ENCODE measurements around the gene PPP1R36.

Gene PPP1R36

DNA sequence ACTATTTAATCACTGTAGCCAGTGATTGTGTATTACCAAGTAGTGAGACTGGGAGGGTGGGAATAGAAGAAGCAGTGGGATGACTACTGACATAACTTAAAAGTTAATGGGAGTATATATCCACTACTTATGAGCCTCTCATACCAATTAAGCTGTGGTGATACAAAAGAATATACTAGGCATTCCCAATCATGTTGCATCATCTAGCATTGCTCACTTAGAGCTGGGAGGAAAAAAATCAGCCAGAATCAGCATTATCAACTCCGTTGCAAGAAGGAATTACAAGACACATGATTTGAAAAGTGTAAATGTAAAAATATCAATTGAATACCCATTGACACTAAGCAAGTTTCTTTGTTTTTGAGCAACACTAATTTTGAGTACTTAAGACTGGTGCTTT is 745 bp upstream of the PPP1R36 start:
- no peak overlapping the region for H3K27ac ChIP-seq (ENCODE audit: low read depth, low read length)

GRCh38 chr14:64550621-64551333 is 1.0 kb downstream of the PPP1R36 start:
- no peak overlapping the region for H3K4me2 ChIP-seq (ENCODE audit: low read depth, low read length, poor library complexity, severe bottlenecking)
- H3K27me3 ChIP-seq (ENCODE audit: low read length) = no peaks in the 10 kb centered on the region
- no peak overlapping the region for H3K9ac ChIP-seq (ENCODE audit: low read length)
- H3K9me2 ChIP-seq (replicated peaks; ENCODE audit: insufficient read depth, low read length) = no peaks in the 10 kb centered on the region
- TF ChIP-seq CTCF (IDR thresholded peaks at IDR 0.05; ENCODE audit: insufficient read depth, low read length, poor library complexity, severe bottlenecking) = no peak
- no peak for TF ChIP-seq EZH2phosphoT487 (conservative IDR thresholded peaks at IDR 0.05; ENCODE audit: low read length)
- H3K9me3 ChIP-seq (ENCODE audit: insufficient read depth, low read length) = no peaks in the 10 kb centered on the region
- no peak overlapping the region for H3K4me3 ChIP-seq (ENCODE audit: insufficient read depth, low read length, poor library complexity, severe bottlenecking)
- no peaks in the 10 kb centered on the region for H3F3A ChIP-seq (ENCODE audit: insufficient read depth)
- H3K79me2 ChIP-seq (ENCODE audit: insufficient read depth, low read length) = no peaks in the 10 kb centered on the region
- H4K20me1 ChIP-seq (ENCODE audit: low read depth, low read length) = no peaks in the 10 kb centered on the region
- no peak overlapping the region for H2AFZ ChIP-seq (ENCODE audit: low read depth, low read length, severe bottlenecking)
- no peak overlapping the region for H3K27ac ChIP-seq (ENCODE audit: low read depth, low read length)
- no peaks in the 10 kb centered on the region for H3K36me3 ChIP-seq (ENCODE audit: low read length)

More for the DNA sequence above, 745 bp upstream of the PPP1R36 start:
- Histone ChIP-seq H3K9me3 (ENCODE audit: insufficient read depth, low read length) (no peaks in the 10 kb centered on the region), H3K4me3 (ENCODE audit: insufficient read depth, low read length, poor library complexity, severe bottlenecking) (no peak overlapping the region), H3K9ac (ENCODE audit: low read length) (no peak overlapping the region), H3K9me2 (replicated peaks; ENCODE audit: insufficient read depth, low read length) (no peaks in the 10 kb centered on the region), H3K4me2 (ENCODE audit: low read depth, low read length, poor library complexity, severe bottlenecking) (no peak overlapping the region), H4K20me1 (ENCODE audit: low read depth, low read length) (no peaks in the 10 kb centered on the region), H3K27me3 (ENCODE audit: low read length) (no peaks in the 10 kb centered on the region), H2AFZ (ENCODE audit: low read depth, low read length, severe bottlenecking) (no peak overlapping the region), H3K36me3 (ENCODE audit: low read length) (no peaks in the 10 kb centered on the region), H3F3A (ENCODE audit: insufficient read depth) (peaks cover 3% of the 10 kb centered on the region; the same call in 1 of the 2 replicates), H3K79me2 (ENCODE audit: insufficient read depth, low read length) (no peaks in the 10 kb centered on the region)
- TF ChIP-seq EZH2phosphoT487 (conservative IDR thresholded peaks at IDR 0.05; ENCODE audit: low read length) = no peak
- TF ChIP-seq CTCF (IDR thresholded peaks at IDR 0.05; ENCODE audit: insufficient read depth, low read length, poor library complexity, severe bottlenecking) = no peak

DNA sequence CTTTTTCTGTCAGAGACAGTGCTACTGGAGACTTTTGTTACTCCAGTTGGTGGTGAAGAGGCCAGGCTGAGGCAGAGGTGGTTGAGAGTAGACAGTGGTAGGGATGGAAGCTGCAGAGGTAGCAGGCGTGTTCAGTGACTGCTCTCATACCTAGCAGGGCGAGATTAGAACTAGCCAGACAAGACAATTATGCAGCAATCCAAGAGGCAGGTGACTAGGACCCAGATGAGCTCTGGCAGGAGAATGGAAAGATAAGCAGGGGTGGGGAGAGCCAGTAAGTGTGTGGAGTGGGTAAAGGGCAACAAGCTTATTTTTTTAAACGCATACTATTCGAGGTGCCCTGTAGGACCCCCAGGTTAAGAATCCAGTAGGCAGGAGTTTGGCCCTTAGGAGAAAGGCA is 4.8 kb downstream of the PPP1R36 start:
- TF ChIP-seq CTCF (IDR thresholded peaks at IDR 0.05; ENCODE audit: insufficient read depth, low read length, poor library complexity, severe bottlenecking) (no peak), EZH2phosphoT487 (conservative IDR thresholded peaks at IDR 0.05; ENCODE audit: low read length) (no peak)

More for the DNA sequence above, 4.8 kb downstream of the PPP1R36 start:
- Histone ChIP-seq H3K9me2 (replicated peaks; ENCODE audit: insufficient read depth, low read length) (no peaks in the 10 kb centered on the region), H3F3A (ENCODE audit: insufficient read depth) (no peaks in the 10 kb centered on the region), H3K4me3 (ENCODE audit: insufficient read depth, low read length, poor library complexity, severe bottlenecking) (no peak overlapping the region), H3K27ac (ENCODE audit: low read depth, low read length) (no peak overlapping the region), H3K9me3 (ENCODE audit: insufficient read depth, low read length) (no peaks in the 10 kb centered on the region), H3K9ac (ENCODE audit: low read length) (no peak overlapping the region), H4K20me1 (ENCODE audit: low read depth, low read length) (no peaks in the 10 kb centered on the region), H3K4me2 (ENCODE audit: low read depth, low read length, poor library complexity, severe bottlenecking) (no peak overlapping the region), H3K36me3 (ENCODE audit: low read length) (no peaks in the 10 kb centered on the region), H3K27me3 (ENCODE audit: low read length) (no peaks in the 10 kb centered on the region), H2AFZ (ENCODE audit: low read depth, low read length, severe bottlenecking) (no peak overlapping the region), H3K79me2 (ENCODE audit: insufficient read depth, low read length) (no peaks in the 10 kb centered on the region)
